ENCODE results near the gene EPS8.

- TF ChIP-seq CTCF (IDR thresholded peaks at IDR 0.05) (no peak), POLR2AphosphoS5 (IDR thresholded peaks at IDR 0.05) (no peak), POLR2A (IDR thresholded peaks at IDR 0.05; ENCODE audit: low read depth) (no peak)
Measured at GRCh38 chr12:15684896-15685658, 104.1 kb downstream of the EPS8 start.
